Measurements from ENCODE around the gene GATC.

GATC gene

DNA sequence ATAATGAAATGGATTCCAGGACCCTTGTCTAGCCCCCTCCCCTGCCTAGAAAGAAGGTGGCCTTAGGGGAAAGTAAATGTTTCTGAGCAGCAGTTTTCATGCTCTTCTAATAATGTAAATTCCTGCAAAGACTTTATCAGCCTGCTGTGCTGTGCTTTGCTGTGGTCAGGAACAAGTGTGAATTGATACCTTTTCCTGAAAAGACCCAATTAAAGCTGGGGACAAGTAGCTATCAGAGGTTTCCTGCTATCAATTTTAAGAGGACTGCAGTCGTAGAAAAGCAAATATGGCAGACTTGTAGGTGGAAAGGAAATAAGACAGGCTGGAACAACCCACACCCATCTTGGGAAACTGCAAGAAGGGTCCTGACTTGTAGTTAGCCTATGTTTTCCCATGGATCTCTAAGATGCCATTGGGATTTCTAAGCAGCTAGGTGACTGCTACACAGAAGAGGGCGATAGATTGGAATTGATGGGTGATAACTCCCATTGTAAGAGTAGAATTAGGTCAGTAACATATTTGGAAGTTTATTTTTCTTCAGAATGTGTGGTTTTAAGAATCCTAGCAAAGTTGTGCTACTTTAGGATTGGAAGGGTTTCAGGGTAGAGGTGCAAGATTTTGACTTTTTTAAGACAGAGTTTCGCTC, 52.7 kb downstream of the GATC start:
- DNase-seq (ENCODE audit: low spot score): no peak

- DNase-seq (ENCODE audit: low spot score): no peak
These were observed 54.3 kb downstream of the GATC start for GRCh38 chr12:120500581-120500980.

- DNase-seq (ENCODE audit: low spot score): no peak
These were observed 58.3 kb downstream of the GATC start for GRCh38 chr12:120504587-120504986.

GRCh38 chr12:120508537-120508936, 62.3 kb downstream of the GATC start:
- DNase-seq (ENCODE audit: low spot score): no peak

Data from germinal center (tissue), 1 donor.